ENCODE measurements around the gene CFAP77. TPM values are rescaled to one million over a fixed set of nuclear protein-coding genes. Genes with fewer than 3 reads are reported as not detected.

The CFAP77 gene
- polyA plus RNA-seq, 3 donors: not detected

GRCh38 chr9:132541870-132542830 is 132.1 kb downstream of the CFAP77 start:
- intact Hi-C loops (cut with micrococcal nuclease): no loop called here
- peaks cover 2% of the 10 kb centered on the region for H3K4me1 Mint-ChIP-seq
- no peaks in the 10 kb centered on the region for H3K36me3 ChIP-seq (replicated peaks in 1 of 2; ENCODE audit: control insufficient read depth in 1 of 2, insufficient read depth in 2 of 2, low read length in 2 of 2)

GRCh38 chr9:132543251-132543650 is 133.2 kb downstream of the CFAP77 start:
- Histone ChIP-seq H3K36me3 (replicated peaks in 1 of 2; ENCODE audit: control insufficient read depth in 1 of 2, insufficient read depth in 2 of 2, low read length in 2 of 2) (no peaks in the 10 kb centered on the region), H3K27me3 (ENCODE audit: control insufficient read depth in 2 of 2, insufficient read depth in 2 of 2, low read length in 2 of 2) (peaks cover 0 to 5% of the 10 kb centered on the region in 2 donors), H2AFZ (ENCODE audit: insufficient read depth, low read depth, low read length, poor library complexity, severe bottlenecking) (no peak overlapping the region), H3K9me3 (replicated peaks in 1 of 2; ENCODE audit: control insufficient read depth in 1 of 2, insufficient read depth in 1 of 2, low read length in 2 of 2) (no peaks in the 10 kb centered on the region), H3K79me2 (ENCODE audit: insufficient read depth, low read length) (no peaks in the 10 kb centered on the region), H3K4me2 (replicated peaks; ENCODE audit: extremely low read depth, low read length, poor library complexity, severe bottlenecking) (no peak overlapping the region), H3K27ac (ENCODE audit: low read depth in 1 of 2, low read length in 2 of 2) (no peak overlapping the region), H4K20me1 (ENCODE audit: insufficient read depth, low read length) (no peaks in the 10 kb centered on the region), H3K4me1 (ENCODE audit: control insufficient read depth in 1 of 2, insufficient read depth in 2 of 2, low read length in 2 of 2) (no peaks in the 10 kb centered on the region), H3K4me3 (replicated peaks in 1 of 3; ENCODE audit: low read depth in 2 of 3, low read length in 3 of 3) (no peak overlapping the region), H3K9ac (ENCODE audit: insufficient read depth, low read length, poor library complexity, severe bottlenecking) (no peak overlapping the region)
- peaks cover 2% of the 10 kb centered on the region for H3K4me1 Mint-ChIP-seq
- TF ChIP-seq CTCF (IDR thresholded peaks at IDR 0.05): no peak
- no peaks in the 10 kb centered on the region for H3K36me3 Mint-ChIP-seq
- no peak for DNase-seq
- H3K9me3 Mint-ChIP-seq: peaks cover 0 to 2% (median 0%) of the 10 kb centered on the region in 7 donors
- peaks cover 20 to 36% (median 21%) of the 10 kb centered on the region in 3 donors for H3K27me3 Mint-ChIP-seq (ENCODE audit: low read depth in 3 of 3)
- no peak overlapping the region for H3K4me3 Mint-ChIP-seq
- H3K27ac Mint-ChIP-seq: no peak overlapping the region
- intact Hi-C loops (cut with micrococcal nuclease): no loop called here
- WGBS (ENCODE audit: insufficient coverage): 94% methylated on average over 4 of the region's 4 CpGs

More at GRCh38 chr9:132541870-132542830, 132.1 kb downstream of the CFAP77 start:
- H3K27me3 ChIP-seq (ENCODE audit: control insufficient read depth in 2 of 2, insufficient read depth in 2 of 2, low read length in 2 of 2): peaks cover 0 to 5% of the 10 kb centered on the region in 2 donors
- H3K9ac ChIP-seq (ENCODE audit: insufficient read depth, low read length, poor library complexity, severe bottlenecking): no peak overlapping the region
- H3K9me3 Mint-ChIP-seq: peaks cover 0 to 2% (median 0%) of the 10 kb centered on the region in 7 donors
- H3K4me3 Mint-ChIP-seq: no peak overlapping the region
- no peak overlapping the region for H3K27ac Mint-ChIP-seq
- no peak overlapping the region for H2AFZ ChIP-seq (ENCODE audit: insufficient read depth, low read depth, low read length, poor library complexity, severe bottlenecking)
- H3K9me3 ChIP-seq (replicated peaks in 1 of 2; ENCODE audit: control insufficient read depth in 1 of 2, insufficient read depth in 1 of 2, low read length in 2 of 2): no peaks in the 10 kb centered on the region
- no peaks in the 10 kb centered on the region for H3K4me1 ChIP-seq (ENCODE audit: control insufficient read depth in 1 of 2, insufficient read depth in 2 of 2, low read length in 2 of 2)
- DNase-seq: no peak
- no peaks in the 10 kb centered on the region for H3K79me2 ChIP-seq (ENCODE audit: insufficient read depth, low read length)
- H3K27ac ChIP-seq (ENCODE audit: low read depth in 1 of 2, low read length in 2 of 2): no peak overlapping the region
- H3K27me3 Mint-ChIP-seq (ENCODE audit: low read depth in 3 of 3): peaks cover 17 to 36% (median 18%) of the 10 kb centered on the region in 3 donors
- no peak overlapping the region for H3K4me2 ChIP-seq (replicated peaks; ENCODE audit: extremely low read depth, low read length, poor library complexity, severe bottlenecking)
- H4K20me1 ChIP-seq (ENCODE audit: insufficient read depth, low read length): no peaks in the 10 kb centered on the region
- no peaks in the 10 kb centered on the region for H3K36me3 Mint-ChIP-seq
- H3K4me3 ChIP-seq (replicated peaks in 1 of 3; ENCODE audit: low read depth in 2 of 3, low read length in 3 of 3): no peak overlapping the region
- WGBS (ENCODE audit: insufficient coverage): 94% methylated on average over 17 of the region's 19 CpGs
- TF ChIP-seq CTCF (IDR thresholded peaks at IDR 0.05): no peak
